HG02981 (cell line): ENCODE data around the gene PCTP.

Experiments
- ATAC-seq: cut with Tn5 transposase; IDR thresholded peaks from one replicate; pipeline ENCODE4 v1.9.1; 2021; ENCODE audit warnings: mild to moderate bottlenecking, moderate library complexity; ENCODE audit not compliant: unreplicated experiment

The PCTP gene

GRCh38 chr17:55751720-55752250 lies 934 bp downstream of the PCTP start:
- ATAC-seq, result no peak

GRCh38 chr17:55756689-55757088 lies 5.8 kb downstream of the PCTP start:
- ATAC-seq, result no peak

- no peak for ATAC-seq
Observed at GRCh38 chr17:55757659-55758058, 6.8 kb downstream of the PCTP start.

GRCh38 chr17:55758171-55758570 lies 7.3 kb downstream of the PCTP start:
- no peak for ATAC-seq

GRCh38 chr17:55760643-55761355 lies 9.9 kb downstream of the PCTP start:
- no peak for ATAC-seq

- no peak for ATAC-seq
Observed at GRCh38 chr17:55762086-55762858, 11.4 kb downstream of the PCTP start.

GRCh38 chr17:55763856-55764255 lies 13.0 kb downstream of the PCTP start:
- no peak for ATAC-seq

- no peak for ATAC-seq
Observed at GRCh38 chr17:55764610-55765009, 13.8 kb downstream of the PCTP start.

GRCh38 chr17:55765472-55765871 lies 14.6 kb downstream of the PCTP start:
- ATAC-seq, result no peak

- ATAC-seq, result no peak
Observed at GRCh38 chr17:55768936-55769624, 18.2 kb downstream of the PCTP start.

GRCh38 chr17:55769625-55770000 lies 18.8 kb downstream of the PCTP start:
- ATAC-seq, result no peak

- ATAC-seq, result no peak
Observed at GRCh38 chr17:55770196-55770870, 19.5 kb downstream of the PCTP start.

GRCh38 chr17:55772086-55772485 lies 21.2 kb downstream of the PCTP start:
- ATAC-seq, result no peak

- ATAC-seq, result no peak
Observed at GRCh38 chr17:55773671-55774070, 22.8 kb downstream of the PCTP start.

- no peak for ATAC-seq
Observed at GRCh38 chr17:55774846-55775271, 24.0 kb downstream of the PCTP start.

GRCh38 chr17:55776271-55776670 lies 25.4 kb downstream of the PCTP start:
- ATAC-seq, result no peak

GRCh38 chr17:55777471-55777971 lies 26.7 kb downstream of the PCTP start:
- ATAC-seq, result no peak

- ATAC-seq, result no peak
Observed at GRCh38 chr17:55778389-55779118, 27.7 kb downstream of the PCTP start.

GRCh38 chr17:55783684-55784245 lies 32.9 kb downstream of the PCTP start:
- no peak for ATAC-seq

- no peak for ATAC-seq
Observed at GRCh38 chr17:55784666-55785065, 33.8 kb downstream of the PCTP start.
